GM12891 (cell line): ENCODE measurements around the gene SMAD7.

Source experiments
- POLR2A ChIP-seq: IDR thresholded peaks from 2 replicates; pipeline ENCODE4 v1.6.1; 2011; ENCODE audit warnings: low read depth, low read length, control low read depth
- POLR2AphosphoS5 ChIP-seq: IDR thresholded peaks from 2 replicates; pipeline ENCODE4 v1.6.1; 2011; ENCODE audit warnings: low read depth, low read length, control low read depth
- TAF1 ChIP-seq: IDR thresholded peaks from 2 replicates; pipeline ENCODE4 v1.6.1; 2011; ENCODE audit warnings: low read depth, low read length, control low read depth

GRCh38 chr18:48920408-48921038 lies 30.2 kb downstream of the SMAD7 start:
- no peak for TF ChIP-seq TAF1
- TF ChIP-seq POLR2A, result no peak
- no peak for TF ChIP-seq POLR2AphosphoS5
